KBM-7 (cell line): Measurements from ENCODE around the gene AP2M1.
"Not testable (repeated sequence)": the region's sequence is repeated elsewhere in the genome, so short reads cannot be mapped to it uniquely, and the experiment has no call there.

ENCODE experiments used
- DNase-seq: peaks from one replicate; pipeline ENCODE4 v3.0.0-alpha.2; 2015
- in situ Hi-C: fragments of 300-500 bp; cut with MboI; formaldehyde crosslinking; loops from 2 replicates; pipeline ENCODE4 v1.14.3; 2020; ENCODE audit warnings: low sequenced_read_pairs, low pct_unique_long_range_greater_than_20kb, mixed read lengths

AP2M1 gene

DNA sequence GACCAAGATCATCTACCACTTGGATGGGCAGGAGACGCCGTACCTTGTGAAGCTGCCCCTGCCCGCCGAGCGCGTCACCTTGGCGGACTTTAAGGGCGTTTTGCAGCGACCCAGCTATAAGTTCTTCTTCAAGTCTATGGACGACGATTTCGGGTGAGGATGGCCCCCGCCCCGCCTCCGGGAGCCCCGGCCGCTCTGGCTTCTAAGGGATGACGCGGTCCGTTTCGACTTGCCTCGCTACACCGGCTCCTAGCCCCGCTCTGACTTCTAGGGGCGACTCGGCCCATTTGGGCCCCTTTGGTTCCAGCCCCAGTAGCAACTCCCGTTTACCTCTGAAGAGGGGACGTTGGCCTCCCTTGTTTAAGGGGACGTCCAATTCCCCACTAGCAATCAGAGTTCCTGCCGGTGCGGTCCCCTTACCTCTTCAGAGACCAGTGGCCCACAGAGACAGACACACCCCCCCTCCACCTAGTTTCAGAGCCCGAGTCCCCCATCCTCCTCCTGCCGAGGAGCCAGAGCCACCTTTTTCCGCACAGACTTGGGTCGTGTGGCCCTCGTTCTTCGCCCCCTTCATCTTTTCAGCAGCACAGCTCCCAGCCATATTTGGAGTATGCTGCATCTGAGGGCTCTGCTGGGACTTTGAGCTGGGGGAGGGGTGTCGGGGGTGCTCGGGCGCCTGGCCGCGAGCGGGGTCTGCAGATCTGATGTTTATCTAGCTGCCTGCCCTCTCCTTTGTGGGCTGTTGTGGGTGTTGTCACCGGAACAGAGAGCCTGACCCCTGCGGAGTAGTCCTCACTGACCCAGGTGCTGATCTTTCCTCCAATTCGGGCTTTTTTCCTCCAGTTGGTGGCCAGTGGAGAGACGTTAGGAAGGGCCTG is 18.8 kb upstream of the AP2M1 start:
- in situ Hi-C loops = no loop called here
- peak; percentile 41 for DNase-seq

GRCh38 chr3:184156522-184156955 is 18.1 kb upstream of the AP2M1 start:
- DNase-seq = no peak
- in situ Hi-C loops = no loop called here

DNA sequence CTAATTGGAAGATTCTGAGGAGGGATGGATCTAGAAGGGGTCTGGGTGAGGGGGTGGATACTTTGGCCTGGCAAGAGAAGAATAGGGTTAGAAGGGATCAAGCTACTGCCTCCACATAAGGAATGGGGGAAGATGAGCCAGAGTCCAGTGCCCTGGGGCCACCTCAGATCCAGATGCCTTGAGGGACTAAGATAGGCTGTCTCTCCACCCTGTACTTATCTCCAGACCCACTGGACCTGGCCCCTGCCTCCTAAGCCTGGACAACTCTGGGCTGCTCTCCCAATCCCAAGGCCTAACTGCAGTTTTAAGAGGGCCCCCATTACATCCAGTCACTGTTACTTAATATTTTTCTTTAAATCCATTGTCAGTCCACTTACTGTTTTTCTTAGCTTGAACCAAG is 17.4 kb upstream of the AP2M1 start:
- DNase-seq = no peak
- in situ Hi-C loops = no loop called here

DNA sequence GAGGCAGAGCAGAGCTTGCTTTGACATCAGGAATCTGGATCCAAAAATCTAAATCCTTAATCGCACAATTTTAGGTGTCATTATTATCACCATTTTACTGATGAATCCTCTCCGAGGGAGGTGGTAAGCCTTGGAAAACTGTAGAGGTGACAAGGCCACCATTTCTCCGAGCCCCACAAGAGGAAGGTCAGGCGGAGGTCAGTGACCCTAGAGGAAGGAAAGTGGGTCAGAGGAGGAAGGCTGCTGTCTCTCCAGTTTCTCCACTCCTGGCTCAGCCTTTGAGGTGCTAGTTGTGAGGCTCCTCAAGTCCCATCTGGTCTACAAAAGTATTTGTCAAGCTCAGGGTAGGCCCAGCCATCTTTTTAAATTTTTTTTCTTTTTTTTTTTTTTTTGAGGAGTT is 16.3 kb upstream of the AP2M1 start:
- no peak for DNase-seq
- in situ Hi-C loops = no loop called here

DNA sequence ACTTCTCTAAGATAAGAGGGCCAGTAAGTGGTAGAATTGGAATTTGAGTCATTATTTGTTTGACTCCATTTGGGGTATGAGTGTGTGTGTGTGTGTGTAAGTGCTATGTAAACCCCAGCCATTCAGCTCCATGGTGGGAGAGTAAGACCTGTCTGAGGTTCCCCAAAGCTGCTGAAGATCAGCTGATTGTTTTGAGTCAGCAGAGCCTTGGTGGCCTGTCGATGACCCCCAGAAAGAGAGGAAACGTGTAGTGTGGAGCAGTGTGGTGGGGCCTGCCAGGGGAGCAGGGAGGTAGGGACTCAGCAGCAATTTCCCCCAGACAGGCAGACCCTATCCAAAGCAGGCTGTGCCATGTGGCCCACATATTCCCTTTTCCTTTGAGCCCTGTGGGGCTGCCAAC is 14.2 kb upstream of the AP2M1 start:
- DNase-seq = no peak

GRCh38 chr3:184162571-184163070 is 12.0 kb upstream of the AP2M1 start:
- DNase-seq, in situ Hi-C loops: not testable (repeated sequence)

More for the DNA sequence above, 14.2 kb upstream of the AP2M1 start:
- in situ Hi-C loops = no loop called here

GRCh38 chr3:184164648-184165330 is 9.9 kb upstream of the AP2M1 start:
- in situ Hi-C loops = no loop called here
- no peak for DNase-seq

DNA sequence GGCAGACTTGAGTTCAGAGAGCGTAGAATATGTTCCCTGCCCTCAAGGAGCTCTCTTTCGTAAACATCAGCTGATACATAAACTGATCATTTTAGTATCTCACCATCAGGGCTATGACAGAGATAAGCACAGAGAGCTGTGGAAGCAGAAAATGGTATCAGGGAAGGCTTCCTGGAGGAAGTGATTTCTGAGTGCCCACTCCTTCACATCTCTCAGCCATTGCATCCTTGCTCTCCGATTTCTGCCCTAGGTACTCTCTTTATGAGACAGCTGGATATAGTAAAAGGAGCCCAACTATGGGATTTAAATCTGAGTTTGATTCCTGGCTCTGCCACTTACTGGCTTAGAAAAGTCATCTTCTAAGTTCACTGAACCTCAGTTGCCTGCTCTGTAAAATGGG is 9.1 kb upstream of the AP2M1 start:
- in situ Hi-C loops = no loop called here
- no peak for DNase-seq

DNA sequence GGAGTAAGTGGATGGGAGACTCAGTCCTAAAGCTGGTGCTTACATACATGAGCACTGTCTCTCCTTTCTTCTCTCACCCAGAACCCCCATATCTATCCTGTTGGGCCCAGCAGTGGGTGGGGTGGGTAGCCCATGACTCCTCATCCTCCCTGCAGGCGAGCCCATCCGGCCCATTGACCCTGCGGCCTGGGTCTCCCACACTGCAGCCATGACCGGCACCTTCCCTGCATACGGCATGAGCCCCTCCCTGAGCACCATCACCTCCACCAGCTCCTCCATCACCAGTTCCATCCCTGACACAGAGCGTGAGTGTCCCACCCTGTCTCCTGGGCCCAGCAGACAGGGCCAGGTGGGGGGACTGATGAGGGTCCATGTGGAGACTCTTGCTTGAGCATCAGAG is 8.0 kb upstream of the AP2M1 start:
- in situ Hi-C loops = no loop called here
- DNase-seq = no peak

DNA sequence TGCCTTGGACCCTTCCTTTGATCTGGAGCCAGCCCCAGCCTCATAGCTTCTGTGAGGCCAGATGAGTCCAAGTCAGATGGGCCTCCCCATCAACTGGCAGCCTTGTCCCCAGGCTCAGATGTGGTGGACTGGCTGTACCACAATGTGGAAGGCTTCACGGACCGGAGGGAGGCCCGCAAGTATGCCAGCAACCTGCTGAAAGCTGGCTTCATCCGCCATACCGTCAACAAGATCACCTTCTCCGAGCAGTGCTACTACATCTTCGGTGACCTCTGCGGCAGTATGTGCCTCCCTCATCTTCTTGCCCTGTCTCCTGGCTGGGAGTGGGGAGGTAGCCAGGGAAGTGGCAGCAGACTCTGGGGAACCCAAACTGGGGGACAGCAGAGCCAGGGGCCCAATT is 6.9 kb upstream of the AP2M1 start:
- in situ Hi-C loops = no loop called here
- no peak for DNase-seq

- in situ Hi-C loops = no loop called here
- no peak for DNase-seq
Measured at GRCh38 chr3:184168363-184169120, 6.1 kb upstream of the AP2M1 start.

DNA sequence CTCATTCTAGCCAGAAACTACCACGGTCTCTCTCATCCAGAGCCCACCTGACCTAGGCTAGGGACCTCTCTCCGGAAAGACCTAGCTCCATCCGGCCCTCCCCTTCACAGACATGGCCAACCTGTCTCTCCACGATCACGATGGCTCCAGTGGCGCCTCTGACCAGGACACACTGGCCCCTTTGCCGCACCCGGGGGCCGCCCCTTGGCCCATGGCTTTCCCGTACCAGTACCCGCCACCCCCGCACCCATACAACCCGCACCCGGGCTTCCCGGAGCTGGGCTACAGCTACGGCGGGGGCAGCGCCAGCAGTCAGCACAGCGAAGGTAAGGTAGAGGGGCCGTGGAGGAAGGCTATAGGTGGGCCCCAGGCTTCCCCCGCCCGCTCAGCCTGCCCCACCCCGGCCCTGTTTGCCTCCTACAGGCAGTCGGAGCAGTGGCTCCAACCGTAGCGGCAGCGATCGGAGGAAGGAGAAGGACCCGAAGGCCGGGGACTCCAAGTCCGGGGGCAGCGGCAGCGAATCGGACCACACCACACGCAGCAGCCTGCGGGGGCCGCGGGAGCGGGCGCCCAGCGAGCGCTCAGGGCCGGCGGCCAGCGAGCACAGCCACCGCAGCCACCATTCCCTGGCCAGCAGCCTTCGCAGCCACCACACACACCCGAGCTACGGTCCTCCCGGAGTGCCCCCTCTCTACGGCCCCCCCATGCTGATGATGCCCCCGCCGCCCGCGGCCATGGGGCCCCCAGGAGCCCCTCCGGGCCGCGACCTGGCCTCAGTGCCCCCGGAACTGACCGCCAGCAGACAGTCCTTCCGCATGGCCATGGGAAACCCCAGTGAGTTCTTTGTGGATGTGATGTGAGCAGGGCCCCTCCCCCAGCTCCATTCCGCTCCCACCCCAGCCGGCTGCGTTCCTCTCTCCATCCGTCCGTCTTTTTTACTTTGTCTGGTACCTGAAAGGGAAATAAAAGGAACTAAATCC is 4.5 kb upstream of the AP2M1 start:
- DNase-seq = no peak

DNA sequence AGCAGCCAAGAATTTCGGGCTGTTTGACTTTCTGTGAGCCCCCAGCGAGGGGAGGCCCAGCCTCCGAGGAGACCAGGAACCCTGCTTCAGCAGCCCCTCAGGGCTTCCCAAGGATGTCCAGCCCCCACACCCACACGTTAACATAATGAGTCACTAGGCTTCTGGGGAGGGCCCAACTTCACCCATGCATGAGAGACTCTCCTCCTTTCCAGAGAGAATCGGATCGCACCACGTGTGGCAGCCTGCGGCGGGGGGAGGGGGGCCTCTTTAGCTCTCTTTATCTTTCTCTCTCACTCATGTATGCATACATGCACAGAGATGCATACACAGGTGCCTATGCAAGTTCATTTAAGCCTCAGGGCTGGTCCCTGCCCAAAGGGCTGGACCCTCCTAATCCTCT is 3.1 kb upstream of the AP2M1 start:
- DNase-seq = no peak
- in situ Hi-C loops = no loop called here

More for the DNA sequence above, 4.5 kb upstream of the AP2M1 start:
- in situ Hi-C loops = no loop called here

GRCh38 chr3:184172681-184173373 is 1.8 kb upstream of the AP2M1 start:
- in situ Hi-C loops = no loop called here

GRCh38 chr3:184173374-184173722 is 1.3 kb upstream of the AP2M1 start:
- in situ Hi-C loops = no loop called here
- no peak for DNase-seq

More at GRCh38 chr3:184172681-184173373, 1.8 kb upstream of the AP2M1 start:
- no peak for DNase-seq

DNA sequence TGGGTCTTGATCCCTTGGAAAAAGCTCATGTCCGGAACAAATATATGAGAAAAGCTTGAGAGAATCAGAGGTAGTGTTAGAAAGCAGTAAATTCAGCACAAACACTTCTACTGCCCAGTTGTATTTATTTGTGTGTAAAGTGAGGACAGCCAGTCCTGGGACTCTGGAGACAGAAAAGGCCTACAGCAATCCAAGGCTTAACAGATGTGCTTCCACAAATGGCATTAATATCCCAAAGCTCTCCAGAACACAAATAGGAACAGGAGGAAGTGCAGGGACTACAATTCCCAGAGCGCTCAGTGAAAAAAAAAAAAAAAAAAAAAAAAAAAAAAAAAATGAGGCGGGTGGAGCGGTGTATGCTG is 390 bp upstream of the AP2M1 start:
- in situ Hi-C loops = no loop called here
- DNase-seq = no peak

GRCh38 chr3:184175506-184175905 is 851 bp downstream of the AP2M1 start:
- in situ Hi-C loops = no loop called here
- no peak for DNase-seq

- in situ Hi-C loops = no loop called here
- no peak for DNase-seq
Measured at GRCh38 chr3:184175981-184176376, 1.3 kb downstream of the AP2M1 start.
